Measurements from ENCODE around the gene NDUFB10.

- TF ChIP-seq RAD21 (IDR thresholded peaks at IDR 0.05) (no peak), YY1 (IDR thresholded peaks at IDR 0.05) (no peak), EGR1 (IDR thresholded peaks at IDR 0.05; ENCODE audit: low read depth in 2 of 2) (no peak), CTCF (IDR thresholded peaks at IDR 0.05; ENCODE audit: low read depth, low read length, missing input control) (no peak)
Observed at GRCh38 chr16:1958715-1959268, 546 bp upstream of the NDUFB10 start.
